Right ventricle myocardium superior (tissue), 1 donor: ENCODE data around the gene GABBR2. TPM values are rescaled to one million over a fixed set of nuclear protein-coding genes. Genes with fewer than 3 reads are reported as not detected.

Experiments used
- ATAC-seq: fragments of 200-7000 bp; cut with Tn5 transposase; one replicate; pipeline ENCODE4 v1.9.1; 2020; ENCODE audit warnings: mild to moderate bottlenecking; ENCODE audit not compliant: poor library complexity
- DNase-seq: peaks from one replicate; pipeline ENCODE4 v3.0.0-alpha.2; 2020
- intact Hi-C: fragments of 100-400 bp; cut with DNase I; formaldehyde crosslinking; loops from one replicate; pipeline ENCODE4 v1.11.2; 2022
- total RNA-seq: library from RNA; stranded (reverse); fragmentation: NEBNext Ultra II Directional; extraction: Animal tissue kit (Norgen Biotek cat#: 25700); gene quantifications from one replicate; pipeline ENCODE4 v1.2.1, GENCODE V29; 2021
- donor health status: DM: no; HTN: yes; CAD: no; lungs with severe emphysema.

The GABBR2 gene
- total RNA-seq, 1 donor from 2014 or later = 0.30 TPM

DNA sequence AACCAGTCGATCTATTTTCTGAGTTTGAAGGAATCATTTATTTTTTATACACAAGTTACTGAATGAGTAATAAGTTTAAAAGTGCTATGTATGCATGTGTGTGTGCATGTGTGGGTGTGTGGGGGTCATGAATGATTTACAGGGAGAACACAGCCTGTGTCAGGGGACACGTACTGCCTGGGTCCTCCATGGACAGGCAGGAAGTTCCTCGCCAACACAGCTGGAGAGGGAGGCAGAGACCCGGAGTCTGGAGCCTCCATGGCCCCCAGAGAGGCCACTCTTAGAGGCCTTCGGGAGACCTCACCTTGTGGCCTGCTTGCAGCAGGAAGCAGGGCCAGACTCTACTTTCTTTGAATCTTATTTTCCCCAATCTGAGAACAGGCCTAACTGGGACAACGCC is 144.7 kb downstream of the GABBR2 start:
- DNase-seq = no peak
- intact Hi-C loops = no loop called here

DNA sequence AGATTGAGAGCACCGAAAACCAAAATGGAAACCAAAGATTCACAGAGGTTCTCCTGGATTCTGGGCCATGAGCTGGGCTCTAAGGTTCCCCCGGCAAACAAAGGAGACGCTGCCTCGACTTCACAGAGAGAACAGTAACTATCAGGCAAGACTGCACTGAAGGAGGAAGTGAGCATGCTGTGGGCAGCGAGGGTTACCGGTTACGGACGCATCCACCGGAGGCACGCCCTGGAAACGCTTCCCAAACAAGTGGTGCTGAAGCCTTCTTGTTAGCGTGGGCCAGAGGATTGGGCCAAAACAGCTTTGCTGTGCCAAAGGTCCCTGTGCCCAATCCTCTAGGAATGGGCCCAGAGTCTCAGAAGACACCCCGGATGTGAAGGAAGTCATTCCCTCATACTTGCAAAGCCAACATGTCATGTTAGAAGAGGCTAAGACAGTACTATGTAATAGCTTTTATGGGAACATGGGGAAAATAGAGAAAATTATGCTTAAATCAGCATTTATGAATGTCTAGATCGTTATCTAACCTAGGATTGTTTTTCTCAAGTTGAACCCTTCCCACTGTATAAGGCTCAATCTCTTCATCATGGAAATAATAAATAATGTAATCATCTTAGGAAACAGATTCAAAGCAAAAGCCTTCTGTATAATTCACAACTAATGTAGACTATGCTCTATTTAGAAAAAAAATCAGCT is 145.4 kb downstream of the GABBR2 start:
- ATAC-seq (no peak), DNase-seq (no peak)
- intact Hi-C loops = no loop called here

More for the DNA sequence above, 144.7 kb downstream of the GABBR2 start:
- ATAC-seq = no peak

DNA sequence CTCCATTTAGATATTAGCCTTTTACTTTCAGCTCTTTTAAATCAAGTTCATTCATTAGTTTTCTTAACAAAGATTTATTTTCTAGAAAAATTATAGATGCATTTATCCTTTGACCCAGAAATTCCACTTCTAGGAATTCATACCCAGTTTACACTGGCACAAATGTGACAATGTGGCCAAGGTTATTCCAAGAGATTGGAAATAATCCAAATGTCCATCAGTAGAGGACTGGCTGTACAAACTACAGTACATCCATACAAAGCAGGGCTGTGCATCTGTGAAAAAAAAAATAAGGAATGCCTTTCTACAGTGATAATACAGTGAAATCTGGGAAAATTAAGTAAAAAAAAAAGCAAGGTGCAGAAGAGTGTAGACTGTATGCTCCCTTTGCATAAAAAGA is 149.2 kb downstream of the GABBR2 start:
- peak; percentile 77 for ATAC-seq
- intact Hi-C loops = no loop called here
- DNase-seq = no peak

DNA sequence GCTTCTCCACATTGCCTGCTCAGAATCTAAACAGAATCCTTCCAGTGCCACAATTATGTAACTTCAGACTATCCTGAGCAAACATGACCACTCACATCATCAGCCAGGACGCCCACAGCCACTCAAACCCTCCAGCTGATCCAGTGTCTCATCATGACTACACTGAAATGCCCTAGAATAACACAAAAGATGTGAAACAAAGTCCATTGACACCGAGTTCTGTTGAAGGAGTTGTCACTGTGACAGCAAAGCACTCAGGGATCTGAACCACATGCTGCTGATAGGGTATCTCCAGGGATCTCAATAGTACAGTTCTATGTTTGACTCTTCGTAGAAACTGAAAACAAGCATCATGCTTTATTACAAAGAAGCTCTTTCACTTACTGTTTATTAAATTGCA is 150.2 kb downstream of the GABBR2 start:
- DNase-seq (no peak), ATAC-seq (peak; percentile 43)
- intact Hi-C loops = no loop called here

DNA sequence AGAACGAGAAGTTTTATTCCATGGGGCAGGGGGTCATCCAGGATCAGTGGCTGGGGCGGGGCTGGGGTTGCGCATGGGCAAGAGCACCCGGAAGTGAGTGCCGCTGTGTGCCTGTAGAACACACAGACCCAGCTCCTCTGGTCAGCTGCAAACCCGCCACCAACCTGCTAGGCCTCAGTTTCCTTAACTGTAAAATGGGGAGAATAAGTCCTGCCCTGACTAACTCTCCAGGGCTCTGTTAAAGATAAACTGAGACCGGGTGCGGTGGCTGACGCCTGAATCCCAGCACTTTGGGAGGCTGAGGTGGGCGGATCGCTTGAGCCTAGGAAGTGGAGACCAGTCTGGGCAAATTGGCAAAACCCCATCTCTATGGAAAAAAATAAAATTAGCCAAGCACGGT is 152.2 kb downstream of the GABBR2 start:
- DNase-seq = no peak
- no peak for ATAC-seq
- intact Hi-C loops = no loop called here

DNA sequence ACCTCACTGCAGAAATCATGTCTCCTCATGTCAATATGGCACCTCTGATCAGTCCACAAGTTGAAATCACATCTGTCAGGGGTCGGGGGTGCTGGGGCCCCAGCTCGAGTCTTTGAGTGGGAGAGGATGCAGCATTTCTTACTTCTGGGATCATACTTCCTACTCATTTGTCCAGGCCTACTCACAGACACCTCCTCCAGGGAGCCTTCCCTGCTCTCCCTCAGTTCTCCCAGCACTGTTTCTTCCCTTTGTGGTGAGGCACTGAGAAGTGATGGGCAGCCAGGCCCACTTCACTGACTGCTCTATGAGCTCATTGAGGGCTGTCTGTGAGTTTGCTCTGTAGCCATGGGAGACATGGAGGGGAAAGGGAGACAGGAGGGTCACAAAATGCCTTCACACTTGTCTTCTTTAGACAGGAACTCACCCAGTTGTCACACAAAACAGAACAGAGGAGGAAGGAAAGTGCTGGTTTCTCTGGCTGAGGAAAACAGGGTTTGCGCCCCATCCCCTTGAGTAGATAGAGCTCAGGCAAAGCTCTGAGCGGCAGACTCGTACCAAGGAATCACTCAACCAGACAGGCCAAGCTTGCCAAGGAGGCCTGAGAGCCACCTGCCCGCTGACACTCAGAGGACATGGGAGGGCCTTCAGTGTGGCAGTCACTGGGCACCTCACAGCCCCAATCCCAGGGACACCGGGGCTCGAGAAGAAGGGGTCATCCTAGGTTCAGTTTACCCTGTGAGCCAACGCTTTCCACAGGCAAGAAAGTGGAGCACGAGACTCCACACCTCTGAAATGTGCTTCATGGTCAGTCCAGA is 152.9 kb downstream of the GABBR2 start:
- intact Hi-C loops = no loop called here
- DNase-seq (no peak), ATAC-seq (no peak)

DNA sequence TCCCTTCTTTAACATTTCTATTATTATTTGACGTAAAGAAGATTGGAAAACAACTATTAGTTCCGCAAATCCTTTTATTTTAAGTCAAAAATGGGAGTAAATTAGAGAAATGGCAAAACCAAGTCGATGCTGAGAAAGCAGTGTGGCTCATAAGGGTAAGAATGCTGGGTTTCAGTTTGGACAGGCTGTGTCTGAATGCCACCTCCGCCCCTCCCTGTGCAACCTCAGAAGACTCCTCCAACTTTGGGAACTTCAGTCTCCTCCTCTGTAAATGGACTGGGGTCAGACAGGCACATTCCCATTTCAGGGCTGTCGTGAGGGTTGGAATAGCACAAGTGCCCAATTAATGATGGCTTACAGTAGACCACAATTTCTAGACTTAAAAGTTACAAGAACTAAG is 154.0 kb downstream of the GABBR2 start:
- ATAC-seq = no peak
- no peak for DNase-seq
- intact Hi-C loops = no loop called here

DNA sequence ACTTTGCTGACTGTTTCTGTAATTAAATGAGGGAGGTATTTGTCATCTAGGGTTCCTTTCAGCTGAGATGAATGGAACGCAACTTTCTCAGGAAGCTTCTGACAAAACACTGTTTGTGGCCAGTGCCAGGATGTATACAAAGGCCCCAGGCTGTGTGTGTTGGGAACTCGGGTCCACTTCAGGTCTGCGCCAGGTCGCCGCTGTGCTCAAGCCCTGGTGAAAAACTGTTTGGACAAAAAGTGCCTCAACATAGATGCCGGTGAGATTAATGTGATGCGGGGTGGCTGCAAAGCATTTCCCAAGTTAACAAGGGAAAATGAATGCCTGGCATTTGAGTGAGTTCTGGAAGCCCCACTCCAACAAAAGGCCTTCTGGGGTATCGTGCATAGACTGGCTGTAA is 156.4 kb downstream of the GABBR2 start:
- DNase-seq = no peak
- intact Hi-C loops = no loop called here
- no peak for ATAC-seq

DNA sequence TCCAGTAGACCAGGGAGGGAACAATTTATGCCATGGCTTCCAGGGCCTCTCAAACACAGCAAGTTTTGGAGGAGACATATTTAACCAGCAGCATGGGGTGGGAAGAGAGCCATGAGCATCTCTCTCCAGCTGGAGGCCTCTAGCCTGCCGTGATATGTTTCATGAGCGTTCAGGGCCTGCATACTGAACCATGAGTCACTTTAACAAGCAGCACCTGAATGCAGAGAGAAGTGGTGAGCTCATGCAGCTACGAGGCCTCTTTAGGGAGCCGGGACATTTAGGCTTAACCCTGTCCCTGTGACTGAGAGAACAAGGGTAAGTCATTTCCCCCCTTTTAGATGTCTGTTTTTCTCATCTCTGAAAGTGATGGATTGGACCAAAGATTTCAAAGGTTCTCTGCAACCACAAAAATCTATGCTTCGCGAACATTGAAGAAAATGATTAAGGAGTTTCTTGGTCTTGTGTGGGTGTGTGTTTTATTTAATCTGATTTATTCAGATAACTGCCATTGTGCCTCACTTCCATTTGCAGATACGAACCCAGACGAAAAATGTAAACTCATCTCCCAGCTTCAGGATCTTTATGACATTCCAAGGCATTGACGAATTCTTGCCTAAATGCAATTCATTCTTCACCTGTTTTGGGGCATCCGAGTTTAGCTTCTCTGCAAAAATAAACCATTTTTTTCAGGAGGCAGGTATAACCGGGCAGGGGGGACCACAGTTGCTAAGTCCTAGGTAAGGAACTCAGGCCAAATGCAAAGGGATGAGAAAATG is 157.0 kb downstream of the GABBR2 start:
- ATAC-seq = no peak
- intact Hi-C loops = no loop called here
- no peak for DNase-seq

DNA sequence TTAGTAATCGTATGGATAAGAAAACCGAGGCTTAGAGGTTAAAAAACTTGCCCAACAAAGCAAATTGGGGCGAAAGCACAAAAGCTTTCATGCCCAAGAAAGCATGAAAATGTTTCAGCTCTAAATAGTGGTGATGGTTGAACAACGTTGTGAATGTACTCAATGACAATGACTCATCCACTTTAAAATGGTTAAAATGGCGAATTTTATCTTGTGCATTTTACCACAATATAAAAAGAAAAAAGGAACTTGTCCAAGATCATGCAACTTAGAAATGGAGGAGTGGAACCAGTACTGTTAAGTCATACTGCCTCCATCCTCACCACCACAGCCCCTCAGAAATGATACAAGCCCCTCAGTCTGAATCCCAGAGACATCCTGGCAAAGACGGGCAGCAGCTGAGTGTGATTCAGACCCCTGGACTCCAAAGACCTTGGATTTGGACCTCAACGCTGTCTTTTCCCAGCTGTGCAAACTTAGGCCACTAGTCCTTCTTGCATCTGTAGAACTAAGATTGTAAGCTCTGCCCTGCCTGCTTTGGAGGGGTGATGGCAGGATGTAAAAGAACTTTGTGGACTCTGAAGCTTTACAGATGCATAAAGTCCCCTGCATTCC is 158.4 kb downstream of the GABBR2 start:
- ATAC-seq (no peak), DNase-seq (no peak)
- intact Hi-C loops = no loop called here

DNA sequence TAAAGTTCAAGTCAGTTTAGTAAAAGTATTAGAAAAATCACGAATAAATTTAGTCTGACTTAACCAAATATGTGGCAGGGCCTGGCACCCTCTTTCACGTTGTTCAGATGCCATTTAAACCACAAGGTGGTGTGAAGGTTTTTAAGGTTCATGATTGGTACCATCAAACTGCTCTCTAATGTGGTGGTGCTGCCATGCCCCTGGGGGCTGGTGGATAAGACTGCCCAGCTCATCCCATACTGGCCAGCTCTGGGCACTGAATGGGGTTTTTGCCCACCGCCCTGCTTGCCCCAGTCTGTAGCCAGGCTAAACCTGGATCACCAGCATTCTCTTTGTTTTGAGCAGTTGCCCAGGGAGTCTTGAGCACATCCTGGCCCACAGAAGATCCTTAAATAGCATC is 159.3 kb downstream of the GABBR2 start:
- ATAC-seq (no peak), DNase-seq (no peak)
- intact Hi-C loops = no loop called here

DNA sequence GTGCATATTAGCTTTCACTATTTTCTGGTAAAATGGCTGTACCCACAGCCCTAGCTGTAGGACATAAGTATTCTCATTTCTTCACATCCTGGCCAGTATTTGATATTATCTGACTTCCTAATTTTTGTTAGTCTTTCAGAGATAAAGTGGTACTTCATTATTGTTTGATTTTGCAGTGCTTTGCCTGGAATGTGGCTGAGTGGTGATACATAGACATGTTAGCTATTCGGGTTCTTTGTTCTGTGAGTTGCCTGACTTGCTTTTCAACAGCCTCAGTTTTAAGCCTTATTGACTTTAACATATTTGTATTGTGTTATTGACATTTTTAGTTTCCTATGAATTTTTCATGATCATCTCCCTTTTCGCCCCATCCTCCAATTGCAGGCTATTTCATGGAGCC is 161.1 kb downstream of the GABBR2 start:
- DNase-seq (no peak), ATAC-seq (no peak)
- intact Hi-C loops = no loop called here

DNA sequence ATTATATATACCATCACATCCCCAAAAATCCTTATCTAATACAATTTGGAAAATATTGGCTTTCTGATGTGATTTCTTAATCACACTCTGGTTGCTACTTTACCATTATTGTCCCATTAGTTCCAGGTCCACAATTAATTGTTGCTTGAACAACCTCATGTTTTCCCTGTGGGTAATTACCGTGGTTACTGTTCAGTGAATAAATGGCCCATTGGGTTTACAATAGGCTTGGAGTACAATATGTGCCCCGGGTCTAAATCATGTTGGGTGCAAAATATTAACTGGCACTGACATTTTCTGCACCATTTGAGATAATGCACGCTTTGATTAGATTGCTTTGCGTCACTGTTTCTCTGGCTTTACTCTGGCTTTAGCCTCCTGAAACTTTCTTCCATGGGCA is 163.7 kb downstream of the GABBR2 start:
- no peak for ATAC-seq
- no peak for DNase-seq
- intact Hi-C loops = no loop called here

DNA sequence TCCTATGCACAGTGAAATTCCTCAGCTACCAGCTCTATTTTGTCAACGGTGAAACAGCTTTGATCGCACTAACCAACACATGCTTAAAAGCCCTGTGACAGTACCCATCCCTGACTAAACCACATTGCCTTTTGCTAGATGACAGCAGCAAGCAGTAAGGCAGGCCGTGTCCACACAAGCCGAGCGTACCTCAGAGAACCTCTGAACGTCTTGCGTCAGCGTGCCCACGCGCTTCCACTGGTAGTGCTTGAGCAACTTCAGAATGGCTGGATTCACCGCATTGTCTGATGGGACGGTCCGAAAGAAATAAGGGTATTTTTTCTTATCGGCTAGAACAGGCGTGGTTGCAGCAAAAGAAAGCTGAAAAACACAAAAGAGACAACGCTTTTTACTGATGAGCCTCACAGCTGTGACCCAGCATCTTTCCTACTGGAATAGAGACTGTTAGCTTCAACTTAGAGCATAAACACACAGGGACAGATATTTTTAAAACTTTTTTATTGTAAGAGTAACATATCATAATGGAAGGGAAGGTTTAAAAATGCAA is 167.0 kb downstream of the GABBR2 start:
- intact Hi-C loops = no loop called here
- ATAC-seq = no peak
- DNase-seq = no peak

DNA sequence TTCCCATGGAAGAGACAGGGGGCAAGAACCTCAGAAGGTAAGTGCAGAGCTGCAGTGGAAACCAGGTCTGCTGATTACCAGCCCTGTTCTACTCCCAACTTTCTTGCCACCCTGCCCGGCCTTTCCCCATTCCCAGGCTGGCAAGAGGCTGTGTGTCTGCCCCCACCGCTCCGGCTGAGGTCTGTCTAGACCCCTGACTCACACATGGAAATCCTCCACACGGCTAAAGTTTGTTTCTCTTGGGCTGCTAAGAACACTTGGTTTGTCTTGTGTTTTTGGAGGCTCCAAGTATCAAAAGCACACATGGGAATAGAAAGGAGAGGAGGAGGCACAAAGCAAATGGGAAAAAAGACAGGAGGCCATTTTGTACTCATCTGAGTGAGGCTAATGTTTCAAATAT is 168.3 kb downstream of the GABBR2 start:
- intact Hi-C loops = no loop called here
- DNase-seq = no peak
- ATAC-seq = no peak

DNA sequence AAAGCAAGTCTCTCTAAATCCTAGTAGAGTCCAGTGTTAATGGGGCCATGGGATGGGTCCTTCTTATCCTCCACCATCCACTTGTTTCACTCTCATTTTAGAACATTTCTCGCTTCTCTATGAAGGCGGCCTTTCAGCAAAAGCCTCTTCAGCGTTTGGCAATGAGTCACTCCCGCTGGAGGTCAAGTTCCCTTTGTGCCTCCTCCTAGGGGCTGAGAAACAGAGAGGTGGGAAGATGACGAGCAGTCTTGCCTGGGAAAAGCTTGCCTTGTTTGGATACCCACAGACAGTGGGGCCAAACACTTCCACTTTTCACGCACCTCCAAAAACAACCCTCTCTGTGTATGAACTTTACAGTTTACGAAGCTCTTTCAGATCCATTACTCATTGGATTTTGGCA is 168.8 kb downstream of the GABBR2 start:
- DNase-seq (no peak), ATAC-seq (no peak)
- intact Hi-C loops = no loop called here

DNA sequence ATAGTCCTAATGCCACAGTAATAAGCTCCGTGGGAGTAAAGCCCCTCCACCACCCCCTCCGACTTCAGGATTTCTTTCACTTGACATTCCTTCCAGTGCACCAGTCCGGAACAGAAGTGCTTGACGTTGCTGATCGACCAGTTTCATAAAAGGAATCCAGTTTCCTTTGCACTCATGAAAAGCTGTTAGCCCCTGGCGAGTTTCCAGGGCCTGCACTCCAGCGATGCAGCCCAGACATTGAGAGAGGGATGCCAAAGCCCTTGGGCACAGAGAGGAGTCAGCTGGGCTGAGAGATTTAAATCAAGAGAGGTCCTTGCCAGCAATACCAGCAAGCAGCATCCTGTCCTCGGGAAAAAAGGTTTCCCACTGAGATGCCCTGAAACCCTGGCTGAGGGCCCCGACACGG is 170.1 kb downstream of the GABBR2 start:
- ATAC-seq (no peak), DNase-seq (no peak)
- intact Hi-C loops = no loop called here

DNA sequence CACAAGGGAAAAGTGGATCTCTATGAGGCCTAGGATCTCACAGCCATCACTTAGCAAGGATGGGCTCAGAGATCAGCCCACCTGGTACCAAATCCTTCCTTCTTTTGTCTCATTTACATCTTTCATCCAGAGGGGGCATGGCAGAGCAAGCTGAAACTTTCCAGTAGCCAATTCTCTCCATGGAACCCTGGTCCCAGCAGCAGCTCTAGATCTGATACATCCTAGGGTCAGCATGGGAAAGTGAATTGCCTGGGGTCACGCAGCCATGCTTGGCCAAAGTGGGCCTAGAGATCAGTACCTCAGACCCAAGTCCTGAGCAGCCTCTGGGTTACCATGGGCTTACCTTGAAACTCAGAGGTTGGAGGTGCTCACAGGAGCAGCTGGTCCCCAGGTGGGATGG is 170.5 kb downstream of the GABBR2 start:
- intact Hi-C loops = no loop called here

DNA sequence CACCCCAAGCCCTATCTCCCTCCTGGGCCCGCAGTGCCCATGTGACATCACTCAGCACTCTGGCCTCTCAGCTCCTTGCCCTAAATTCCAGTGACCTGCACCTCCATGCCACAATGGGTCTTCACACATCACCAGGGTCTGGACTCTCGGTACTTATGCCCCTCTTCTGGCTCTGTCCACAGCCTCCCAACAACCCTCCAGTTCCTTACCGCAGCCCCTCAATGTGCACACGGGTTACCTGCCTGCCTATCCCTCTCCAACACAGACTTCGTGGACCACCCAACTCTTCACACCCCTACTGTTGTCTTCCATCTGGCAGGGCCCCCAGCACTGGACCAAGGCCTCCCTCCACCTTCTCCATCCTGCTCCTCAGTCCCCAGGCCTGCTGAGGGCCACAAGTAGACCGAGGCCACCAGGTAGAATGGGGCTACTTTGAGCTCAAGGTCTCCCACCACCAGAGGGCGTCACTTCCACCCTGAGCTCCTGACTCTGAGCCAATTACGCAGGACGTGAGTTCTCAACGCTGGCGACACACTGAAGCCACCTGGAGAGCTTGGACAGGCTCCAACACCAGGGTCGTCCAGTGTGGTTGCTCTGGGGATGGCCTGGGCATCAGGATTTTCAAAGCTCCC is 172.1 kb downstream of the GABBR2 start:
- ATAC-seq (no peak), DNase-seq (no peak)
- intact Hi-C loops = no loop called here

More for the DNA sequence above, 170.5 kb downstream of the GABBR2 start:
- ATAC-seq (no peak), DNase-seq (no peak)
